A673 (cell line): ENCODE measurements around the gene SSR4.

Experiments used
- CTCF ChIP-seq: fragments of 300-800, 200-600 bp; sonication (generic); conservative IDR thresholded peaks from 2 replicates; pipeline ENCODE4 v1.5.1; 2017; ENCODE audit warnings: low read depth, mild to moderate bottlenecking, antibody characterized with exemption, low read length, moderate library complexity, mixed read lengths
- EZH2 ChIP-seq: fragments of 200-600 bp; sonication (generic); IDR thresholded peaks from 2 replicates; pipeline ENCODE4 v1.6.1; 2017; ENCODE audit warnings: borderline replicate concordance, low read depth, mild to moderate bottlenecking, mixed read lengths, antibody characterized with exemption, low read length; ENCODE audit not compliant: poor library complexity, severe bottlenecking

DNA sequence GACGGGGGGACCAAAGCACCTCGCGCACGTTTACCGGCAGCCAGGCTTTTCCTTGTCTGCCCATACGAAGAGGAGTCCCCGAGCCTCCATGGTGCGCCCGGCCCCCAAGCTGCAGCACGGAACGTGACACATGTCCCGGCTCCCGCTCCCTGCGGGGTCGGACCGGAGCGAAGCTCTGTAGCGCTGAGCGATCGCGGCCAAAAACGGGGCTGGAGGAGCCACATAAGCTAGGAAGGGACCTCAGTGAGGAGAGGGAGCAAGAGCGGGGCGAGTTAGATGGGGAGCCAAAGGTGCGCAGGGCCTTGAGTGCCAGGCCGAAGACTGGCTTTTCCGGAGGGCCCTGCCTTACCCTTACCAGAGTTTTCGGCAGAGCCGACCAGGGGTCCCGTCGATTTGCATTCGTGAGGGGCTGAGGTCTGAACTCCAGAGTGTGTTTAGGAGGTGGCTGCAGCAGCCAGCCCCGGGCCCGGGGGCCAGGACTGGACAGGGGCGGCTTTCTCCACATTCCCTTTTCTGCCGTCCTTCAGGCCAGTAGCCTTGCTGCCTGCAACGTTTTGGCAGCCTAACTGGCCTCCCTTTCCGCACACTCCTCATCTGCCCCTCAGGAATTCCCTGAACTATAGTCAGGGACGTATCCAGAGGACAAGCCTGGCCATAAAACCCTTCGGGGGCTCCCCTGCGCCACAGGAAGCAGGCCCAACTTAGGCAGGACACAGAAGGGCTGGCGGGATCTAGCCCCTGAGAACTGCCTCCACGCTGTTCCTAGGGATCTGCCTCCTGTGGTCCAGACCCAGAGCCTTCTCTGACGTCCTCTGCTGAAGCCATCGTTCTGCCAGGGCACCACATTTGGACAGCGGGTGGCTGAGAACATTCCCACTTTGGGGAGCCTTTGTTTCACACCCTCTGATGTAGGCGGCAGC lies 689 bp downstream of the SSR4 start:
- TF ChIP-seq CTCF (no peak), EZH2 (no peak)
